IPS-15b (cell line): Measurements from ENCODE around the gene KCTD16.

Source experiments
- H3K27me3 ChIP-seq: one replicate; pipeline ENCODE4 v1.6.1; 2013; ENCODE audit warnings: low read length; ENCODE audit not compliant: control insufficient read depth, insufficient read depth
- H3K36me3 ChIP-seq: one replicate; pipeline ENCODE4 v1.6.1; 2013; ENCODE audit warnings: low read length; ENCODE audit not compliant: control insufficient read depth, insufficient read depth
- H3K4me1 ChIP-seq: one replicate; pipeline ENCODE4 v1.6.1; 2013; ENCODE audit warnings: mild to moderate bottlenecking, low read length; ENCODE audit not compliant: control insufficient read depth, insufficient read depth
- H3K4me3 ChIP-seq: one replicate; pipeline ENCODE4 v1.5.1; 2013; ENCODE audit warnings: low read depth, low read length
- H3K9ac ChIP-seq: one replicate; pipeline ENCODE4 v1.6.1; 2013; ENCODE audit warnings: low read depth, mild to moderate bottlenecking, low read length
- H3K9me3 ChIP-seq: one replicate; pipeline ENCODE4 v1.6.1; 2013; ENCODE audit warnings: mild to moderate bottlenecking, low read length; ENCODE audit not compliant: control insufficient read depth, insufficient read depth

Gene KCTD16

GRCh38 chr5:144428326-144428725 is 257.7 kb downstream of the KCTD16 start:
- Histone ChIP-seq H3K36me3 (no peaks in the 10 kb centered on the region), H3K9me3 (no peaks in the 10 kb centered on the region), H3K27me3 (no peaks in the 10 kb centered on the region), H3K4me1 (no peaks in the 10 kb centered on the region), H3K4me3 (no peak overlapping the region), H3K9ac (no peak overlapping the region)

- H3K27me3 ChIP-seq, result no peaks in the 10 kb centered on the region
- H3K4me1 ChIP-seq, result no peaks in the 10 kb centered on the region
- no peak overlapping the region for H3K4me3 ChIP-seq
- H3K9me3 ChIP-seq, result no peaks in the 10 kb centered on the region
- no peak overlapping the region for H3K9ac ChIP-seq
- H3K36me3 ChIP-seq, result no peaks in the 10 kb centered on the region
Observed at GRCh38 chr5:144429405-144429804, 258.7 kb downstream of the KCTD16 start.

GRCh38 chr5:144429905-144430304 is 259.2 kb downstream of the KCTD16 start:
- Histone ChIP-seq H3K27me3 (no peaks in the 10 kb centered on the region), H3K36me3 (no peaks in the 10 kb centered on the region), H3K4me3 (no peak overlapping the region), H3K9ac (no peak overlapping the region), H3K4me1 (no peaks in the 10 kb centered on the region), H3K9me3 (no peaks in the 10 kb centered on the region)

GRCh38 chr5:144433140-144433822 is 262.6 kb downstream of the KCTD16 start:
- H3K4me1 ChIP-seq, result no peaks in the 10 kb centered on the region
- H3K27me3 ChIP-seq, result no peaks in the 10 kb centered on the region
- no peaks in the 10 kb centered on the region for H3K36me3 ChIP-seq
- H3K9ac ChIP-seq, result no peak overlapping the region
- no peaks in the 10 kb centered on the region for H3K9me3 ChIP-seq
- no peak overlapping the region for H3K4me3 ChIP-seq

- Histone ChIP-seq H3K27me3 (no peaks in the 10 kb centered on the region), H3K9me3 (no peaks in the 10 kb centered on the region), H3K9ac (no peak overlapping the region), H3K36me3 (no peaks in the 10 kb centered on the region), H3K4me1 (no peaks in the 10 kb centered on the region), H3K4me3 (no peak overlapping the region)
Observed at GRCh38 chr5:144433893-144434292, 263.2 kb downstream of the KCTD16 start.

GRCh38 chr5:144436007-144436406 is 265.3 kb downstream of the KCTD16 start:
- H3K4me1 ChIP-seq, result no peaks in the 10 kb centered on the region
- H3K36me3 ChIP-seq, result no peaks in the 10 kb centered on the region
- H3K4me3 ChIP-seq, result no peak overlapping the region
- no peaks in the 10 kb centered on the region for H3K9me3 ChIP-seq
- no peaks in the 10 kb centered on the region for H3K27me3 ChIP-seq
- H3K9ac ChIP-seq, result no peak overlapping the region

- Histone ChIP-seq H3K36me3 (no peaks in the 10 kb centered on the region), H3K4me3 (no peak overlapping the region), H3K4me1 (no peaks in the 10 kb centered on the region), H3K9ac (no peak overlapping the region), H3K27me3 (no peaks in the 10 kb centered on the region), H3K9me3 (no peaks in the 10 kb centered on the region)
Observed at GRCh38 chr5:144438237-144438636, 267.6 kb downstream of the KCTD16 start.

- Histone ChIP-seq H3K9ac (no peak overlapping the region), H3K4me1 (no peaks in the 10 kb centered on the region), H3K27me3 (no peaks in the 10 kb centered on the region), H3K36me3 (no peaks in the 10 kb centered on the region), H3K9me3 (no peaks in the 10 kb centered on the region), H3K4me3 (no peak overlapping the region)
Observed at GRCh38 chr5:144448457-144448856, 277.8 kb downstream of the KCTD16 start.

GRCh38 chr5:144451187-144451973 is 280.7 kb downstream of the KCTD16 start:
- Histone ChIP-seq H3K9ac (no peak overlapping the region), H3K4me1 (no peaks in the 10 kb centered on the region), H3K9me3 (no peaks in the 10 kb centered on the region), H3K4me3 (no peak overlapping the region), H3K36me3 (no peaks in the 10 kb centered on the region), H3K27me3 (no peaks in the 10 kb centered on the region)

GRCh38 chr5:144453753-144454152 is 283.1 kb downstream of the KCTD16 start:
- H3K36me3 ChIP-seq, result no peaks in the 10 kb centered on the region
- H3K4me1 ChIP-seq, result no peaks in the 10 kb centered on the region
- no peaks in the 10 kb centered on the region for H3K9me3 ChIP-seq
- H3K27me3 ChIP-seq, result no peaks in the 10 kb centered on the region
- no peak overlapping the region for H3K9ac ChIP-seq
- no peak overlapping the region for H3K4me3 ChIP-seq

GRCh38 chr5:144457160-144457559 is 286.5 kb downstream of the KCTD16 start:
- no peaks in the 10 kb centered on the region for H3K27me3 ChIP-seq

GRCh38 chr5:144458216-144458615 is 287.5 kb downstream of the KCTD16 start:
- no peaks in the 10 kb centered on the region for H3K36me3 ChIP-seq

More at GRCh38 chr5:144457160-144457559, 286.5 kb downstream of the KCTD16 start:
- H3K36me3 ChIP-seq, result no peaks in the 10 kb centered on the region
- H3K9me3 ChIP-seq, result no peaks in the 10 kb centered on the region
- no peak overlapping the region for H3K9ac ChIP-seq
- no peaks in the 10 kb centered on the region for H3K4me1 ChIP-seq
- H3K4me3 ChIP-seq, result no peak overlapping the region

More at GRCh38 chr5:144458216-144458615, 287.5 kb downstream of the KCTD16 start:
- no peaks in the 10 kb centered on the region for H3K27me3 ChIP-seq
- H3K4me3 ChIP-seq, result no peak overlapping the region
- H3K9ac ChIP-seq, result no peak overlapping the region
- no peaks in the 10 kb centered on the region for H3K4me1 ChIP-seq
- H3K9me3 ChIP-seq, result no peaks in the 10 kb centered on the region
